IMR-90 (cell line): ENCODE data around the gene COL4A2.
A peak's percentile ranks its signal among the peaks of the same experiment; 100 is the strongest.

Experiments used
- BHLHE40 ChIP-seq: fragments of 150-350 bp; IDR thresholded peaks from 2 replicates; pipeline ENCODE4 v1.6.1; 2016; ENCODE audit warnings: mild to moderate bottlenecking, low read depth, low read length
- CEBPB ChIP-seq: IDR thresholded peaks from 2 replicates; pipeline ENCODE4 v1.6.1; 2012; ENCODE audit warnings: low read depth, low read length, improper control_type of control experiment
- CHD1 ChIP-seq: IDR thresholded peaks from 2 replicates; pipeline ENCODE4 v1.6.1; 2012; ENCODE audit warnings: low read depth, low read length, improper control_type of control experiment
- CTCF ChIP-seq: conservative IDR thresholded peaks from 2 replicates; pipeline ENCODE4 v1.5.1; 2012; ENCODE audit warnings: mild to moderate bottlenecking, low read depth, low read length, improper control_type of control experiment
- MAFK ChIP-seq: IDR thresholded peaks from 2 replicates; pipeline ENCODE4 v1.6.1; 2012; ENCODE audit warnings: low read depth, low read length, improper control_type of control experiment
- MXI1 ChIP-seq: IDR thresholded peaks from 2 replicates; pipeline ENCODE4 v1.6.1; 2012; ENCODE audit warnings: low read depth, mild to moderate bottlenecking, low read length, moderate library complexity, borderline replicate concordance
- POLR2A ChIP-seq: IDR thresholded peaks from 2 replicates; pipeline ENCODE4 v1.6.1; 2012; ENCODE audit warnings: mild to moderate bottlenecking, low read depth, low read length
- RAD21 ChIP-seq: IDR thresholded peaks from 2 replicates; pipeline ENCODE4 v1.6.1; 2012; ENCODE audit warnings: low read length, improper control_type of control experiment
- RCOR1 ChIP-seq: IDR thresholded peaks from 2 replicates; pipeline ENCODE4 v1.6.1; 2012; ENCODE audit warnings: mild to moderate bottlenecking, low read length, improper control_type of control experiment; ENCODE audit not compliant: insufficient replicate concordance
- RFX5 ChIP-seq: IDR thresholded peaks from 2 replicates; pipeline ENCODE4 v1.8.0; 2012; ENCODE audit warnings: low read depth, mild to moderate bottlenecking, low read length, moderate library complexity
- USF2 ChIP-seq: fragments of 150-350 bp; IDR thresholded peaks from 2 replicates; pipeline ENCODE4 v1.6.1; 2017; ENCODE audit warnings: mild to moderate bottlenecking, antibody characterized with exemption, low read length, low read depth

GRCh38 chr13:110396913-110397381, 89.9 kb downstream of the COL4A2 start:
- TF ChIP-seq CTCF (no peak), POLR2A (no peak; the same call in none of the 2 replicates), RAD21 (no peak; the same call in 1 of the 2 replicates), MAFK (no peak), CEBPB (peak; percentile 98), RFX5 (no peak), BHLHE40 (peak; percentile 68), CHD1 (no peak), MXI1 (no peak), USF2 (peak; percentile 90), RCOR1 (no peak)
